ENCODE data around the gene BNC2. TPM values are rescaled to one million over a fixed set of nuclear protein-coding genes. Genes with fewer than 3 reads are reported as not detected.

Gene BNC2
- total RNA-seq, 1 donor, result 53.9 TPM

DNA sequence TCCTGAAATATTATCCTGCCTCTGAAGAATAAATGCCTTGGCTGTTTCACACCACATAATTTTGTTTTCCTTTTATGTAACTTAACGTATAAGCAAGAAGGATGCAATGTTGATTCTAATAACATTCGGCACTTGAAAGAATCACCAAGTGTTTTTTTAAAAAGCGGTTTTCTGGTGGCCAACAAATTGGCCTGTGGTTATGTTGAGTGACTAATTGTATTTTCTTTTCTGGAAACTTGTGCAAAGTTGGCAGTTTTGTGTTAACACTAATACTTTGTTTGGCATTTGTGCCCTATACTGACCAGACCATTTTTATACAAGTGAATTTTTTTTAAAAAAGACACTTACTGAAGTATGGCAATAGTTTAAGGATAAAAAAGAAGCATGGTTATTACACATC lies 452.7 kb downstream of the BNC2 start:
- Histone ChIP-seq H3K27ac (ENCODE audit: low read depth, low read length) (peak overlapping the region; percentile 91), H3K4me3 (ENCODE audit: insufficient read depth, low read length) (peak overlapping the region; percentile 60), H2AFZ (ENCODE audit: low read length) (no peak overlapping the region), H3K4me2 (ENCODE audit: insufficient read depth, low read length) (peak overlapping the region; percentile 87), H3K27me3 (ENCODE audit: insufficient read depth, low read length) (no peaks in the 10 kb centered on the region), H3K79me2 (ENCODE audit: insufficient read depth, low read length) (peaks cover 2% of the 10 kb centered on the region), H3K9me3 (ENCODE audit: low read depth, low read length) (no peaks in the 10 kb centered on the region), H3K4me1 (ENCODE audit: insufficient read depth, low read length) (peaks cover 43% of the 10 kb centered on the region), H4K20me1 (ENCODE audit: insufficient read depth, low read length) (no peaks in the 10 kb centered on the region), H3K36me3 (ENCODE audit: insufficient read depth, low read length) (peaks cover 14% of the 10 kb centered on the region)
- TF ChIP-seq, protein P1, sequence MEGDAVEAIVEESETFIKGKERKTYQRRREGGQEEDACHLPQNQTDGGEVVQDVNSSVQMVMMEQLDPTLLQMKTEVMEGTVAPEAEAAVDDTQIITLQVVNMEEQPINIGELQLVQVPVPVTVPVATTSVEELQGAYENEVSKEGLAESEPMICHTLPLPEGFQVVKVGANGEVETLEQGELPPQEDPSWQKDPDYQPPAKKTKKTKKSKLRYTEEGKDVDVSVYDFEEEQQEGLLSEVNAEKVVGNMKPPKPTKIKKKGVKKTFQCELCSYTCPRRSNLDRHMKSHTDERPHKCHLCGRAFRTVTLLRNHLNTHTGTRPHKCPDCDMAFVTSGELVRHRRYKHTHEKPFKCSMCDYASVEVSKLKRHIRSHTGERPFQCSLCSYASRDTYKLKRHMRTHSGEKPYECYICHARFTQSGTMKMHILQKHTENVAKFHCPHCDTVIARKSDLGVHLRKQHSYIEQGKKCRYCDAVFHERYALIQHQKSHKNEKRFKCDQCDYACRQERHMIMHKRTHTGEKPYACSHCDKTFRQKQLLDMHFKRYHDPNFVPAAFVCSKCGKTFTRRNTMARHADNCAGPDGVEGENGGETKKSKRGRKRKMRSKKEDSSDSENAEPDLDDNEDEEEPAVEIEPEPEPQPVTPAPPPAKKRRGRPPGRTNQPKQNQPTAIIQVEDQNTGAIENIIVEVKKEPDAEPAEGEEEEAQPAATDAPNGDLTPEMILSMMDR (IDR thresholded peaks at IDR 0.05; ENCODE audit: extremely low read depth, low read depth, low read length), result no peak
- DNase-seq (ENCODE audit: insufficient read length, low spot score, missing footprints), result no peak

DNA sequence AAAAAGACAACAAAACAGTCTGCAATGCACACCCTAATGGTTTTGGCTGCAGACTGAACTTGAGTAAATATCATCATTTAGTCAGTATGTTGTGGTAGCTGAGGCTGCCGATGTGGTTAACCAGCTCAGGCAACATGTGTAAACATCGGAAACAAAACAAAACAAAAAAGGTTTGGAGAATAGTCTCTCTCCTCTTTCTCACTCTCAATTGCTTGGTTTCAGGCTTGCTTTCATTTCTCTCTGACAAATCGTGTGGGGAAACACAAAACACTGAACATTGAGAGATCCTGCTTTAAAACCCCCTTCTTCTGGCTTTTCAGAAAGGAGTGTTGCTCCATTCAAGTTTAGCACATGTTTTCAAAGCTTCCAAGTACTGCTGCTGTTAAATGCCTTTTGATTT lies 453.3 kb downstream of the BNC2 start:
- H4K20me1 ChIP-seq (ENCODE audit: insufficient read depth, low read length), result no peaks in the 10 kb centered on the region
- peak overlapping the region; percentile 91 for H3K27ac ChIP-seq (ENCODE audit: low read depth, low read length)
- H3K27me3 ChIP-seq (ENCODE audit: insufficient read depth, low read length), result no peaks in the 10 kb centered on the region
- H3K36me3 ChIP-seq (ENCODE audit: insufficient read depth, low read length), result peaks cover 12% of the 10 kb centered on the region
- TF ChIP-seq, protein P1 (IDR thresholded peaks at IDR 0.05; ENCODE audit: extremely low read depth, low read depth, low read length), result no peak
- H3K4me3 ChIP-seq (ENCODE audit: insufficient read depth, low read length), result peak overlapping the region; percentile 60
- peak overlapping the region; percentile 87 for H3K4me2 ChIP-seq (ENCODE audit: insufficient read depth, low read length)
- H3K79me2 ChIP-seq (ENCODE audit: insufficient read depth, low read length), result peaks cover 2% of the 10 kb centered on the region
- H3K9me3 ChIP-seq (ENCODE audit: low read depth, low read length), result no peaks in the 10 kb centered on the region
- DNase-seq (ENCODE audit: insufficient read length, low spot score, missing footprints), result no peak
- peaks cover 45% of the 10 kb centered on the region for H3K4me1 ChIP-seq (ENCODE audit: insufficient read depth, low read length)
- H2AFZ ChIP-seq (ENCODE audit: low read length), result no peak overlapping the region

DNA sequence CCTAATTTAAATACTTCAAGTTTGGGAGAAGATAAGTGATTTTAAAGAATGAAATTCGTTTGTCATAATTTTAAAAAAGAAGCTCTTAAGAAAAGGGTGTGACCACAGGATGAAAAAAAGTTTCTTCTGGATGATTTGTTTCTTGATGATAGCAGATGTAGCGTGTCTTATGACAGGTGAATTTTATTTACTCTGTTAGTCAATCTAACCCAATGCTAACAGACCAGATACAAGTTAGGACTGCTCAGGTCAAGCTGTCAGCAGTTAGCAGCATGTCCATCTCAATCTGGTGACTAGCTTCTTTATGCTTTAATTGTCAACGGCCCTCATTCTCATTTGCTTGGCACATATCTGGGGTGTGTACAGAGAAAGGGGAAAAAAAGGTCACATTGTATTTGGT lies 456.0 kb downstream of the BNC2 start:
- TF ChIP-seq, protein P1 (IDR thresholded peaks at IDR 0.05; ENCODE audit: extremely low read depth, low read depth, low read length), result no peak
- Histone ChIP-seq H3K4me2 (ENCODE audit: insufficient read depth, low read length) (no peak overlapping the region), H3K9me3 (ENCODE audit: low read depth, low read length) (no peaks in the 10 kb centered on the region), H3K79me2 (ENCODE audit: insufficient read depth, low read length) (no peaks in the 10 kb centered on the region), H4K20me1 (ENCODE audit: insufficient read depth, low read length) (no peaks in the 10 kb centered on the region), H3K27ac (ENCODE audit: low read depth, low read length) (peak overlapping the region; percentile 73), H3K36me3 (ENCODE audit: insufficient read depth, low read length) (peaks cover 9% of the 10 kb centered on the region), H3K4me1 (ENCODE audit: insufficient read depth, low read length) (peaks cover 50% of the 10 kb centered on the region), H3K27me3 (ENCODE audit: insufficient read depth, low read length) (no peaks in the 10 kb centered on the region), H3K4me3 (ENCODE audit: insufficient read depth, low read length) (no peak overlapping the region), H2AFZ (ENCODE audit: low read length) (no peak overlapping the region)
- no peak for DNase-seq (ENCODE audit: insufficient read length, low spot score, missing footprints)

DNA sequence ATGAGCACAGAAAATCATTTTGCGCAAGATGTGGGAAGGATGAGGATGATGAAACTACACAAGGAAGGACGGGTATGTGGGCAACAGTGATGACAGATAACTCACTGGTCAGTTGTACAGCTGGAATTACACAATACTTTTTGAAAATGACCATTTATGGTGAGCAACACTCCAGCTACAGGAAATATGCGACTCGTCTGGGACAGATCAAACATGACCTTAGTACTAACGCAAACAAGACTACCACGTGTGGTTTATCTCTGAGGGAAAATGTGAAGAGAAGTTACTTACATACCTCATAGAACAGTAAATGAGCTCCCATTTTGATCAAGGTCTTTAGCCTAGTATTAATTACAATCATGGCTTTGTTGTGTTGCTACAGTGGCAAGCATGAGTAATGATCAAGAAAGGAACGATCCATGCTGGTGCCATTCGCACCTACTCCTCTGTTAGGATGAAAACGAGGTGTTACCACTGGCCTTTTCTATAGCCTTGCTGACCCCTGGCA lies 456.9 kb downstream of the BNC2 start:
- Histone ChIP-seq H3K4me2 (ENCODE audit: insufficient read depth, low read length) (peak overlapping the region; percentile 25), H3K36me3 (ENCODE audit: insufficient read depth, low read length) (no peaks in the 10 kb centered on the region), H3K27ac (ENCODE audit: low read depth, low read length) (peak overlapping the region; percentile 73), H2AFZ (ENCODE audit: low read length) (peak overlapping the region; percentile 1), H4K20me1 (ENCODE audit: insufficient read depth, low read length) (no peaks in the 10 kb centered on the region), H3K9me3 (ENCODE audit: low read depth, low read length) (no peaks in the 10 kb centered on the region), H3K79me2 (ENCODE audit: insufficient read depth, low read length) (no peaks in the 10 kb centered on the region), H3K27me3 (ENCODE audit: insufficient read depth, low read length) (no peaks in the 10 kb centered on the region), H3K4me1 (ENCODE audit: insufficient read depth, low read length) (peaks cover 50% of the 10 kb centered on the region), H3K4me3 (ENCODE audit: insufficient read depth, low read length) (peak overlapping the region; percentile 18)
- TF ChIP-seq, protein P1 (IDR thresholded peaks at IDR 0.05; ENCODE audit: extremely low read depth, low read depth, low read length), result no peak
- DNase-seq (ENCODE audit: insufficient read length, low spot score, missing footprints), result peak; percentile 74
